NCI-H748 (cell line): ENCODE results near the gene MIDN.
"Not testable (repeated sequence)": the region's sequence is repeated elsewhere in the genome, so short reads cannot be mapped to it uniquely, and the experiment has no call there.

Source experiments
- DNase-seq: peaks from one replicate; lab custom pipeline; 2025; ENCODE audit not compliant: unreplicated experiment; lab: John Stamatoyannopoulos, UW

The MIDN gene

GRCh38 chr19:1291761-1292418 is 43.5 kb downstream of the MIDN start:
- DNase-seq, result no peak

- DNase-seq, result no peak
These were observed 44.2 kb downstream of the MIDN start for GRCh38 chr19:1292419-1293151.

GRCh38 chr19:1293782-1294604 is 45.6 kb downstream of the MIDN start:
- DNase-seq, result no peak

DNA sequence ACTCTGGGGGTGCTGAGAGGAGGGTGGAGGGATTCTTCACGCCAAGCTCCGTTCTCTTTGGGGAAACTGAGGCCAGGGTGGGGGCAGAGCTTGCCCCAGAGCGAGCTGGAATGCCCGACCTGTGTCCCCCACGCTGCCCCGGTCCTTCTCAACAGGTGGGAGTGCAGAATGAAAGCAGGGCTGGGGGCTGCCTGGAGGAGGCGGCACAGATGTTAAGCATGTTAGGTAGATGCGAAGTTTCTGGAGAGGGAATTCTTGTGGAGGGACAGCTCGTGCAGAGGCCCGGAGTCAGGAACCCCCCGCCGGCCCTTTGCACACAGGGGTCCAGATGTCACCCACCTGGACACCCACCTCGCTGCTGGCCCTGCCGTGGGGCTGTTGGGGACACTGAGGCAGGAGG is 46.3 kb downstream of the MIDN start:
- no peak for DNase-seq

DNA sequence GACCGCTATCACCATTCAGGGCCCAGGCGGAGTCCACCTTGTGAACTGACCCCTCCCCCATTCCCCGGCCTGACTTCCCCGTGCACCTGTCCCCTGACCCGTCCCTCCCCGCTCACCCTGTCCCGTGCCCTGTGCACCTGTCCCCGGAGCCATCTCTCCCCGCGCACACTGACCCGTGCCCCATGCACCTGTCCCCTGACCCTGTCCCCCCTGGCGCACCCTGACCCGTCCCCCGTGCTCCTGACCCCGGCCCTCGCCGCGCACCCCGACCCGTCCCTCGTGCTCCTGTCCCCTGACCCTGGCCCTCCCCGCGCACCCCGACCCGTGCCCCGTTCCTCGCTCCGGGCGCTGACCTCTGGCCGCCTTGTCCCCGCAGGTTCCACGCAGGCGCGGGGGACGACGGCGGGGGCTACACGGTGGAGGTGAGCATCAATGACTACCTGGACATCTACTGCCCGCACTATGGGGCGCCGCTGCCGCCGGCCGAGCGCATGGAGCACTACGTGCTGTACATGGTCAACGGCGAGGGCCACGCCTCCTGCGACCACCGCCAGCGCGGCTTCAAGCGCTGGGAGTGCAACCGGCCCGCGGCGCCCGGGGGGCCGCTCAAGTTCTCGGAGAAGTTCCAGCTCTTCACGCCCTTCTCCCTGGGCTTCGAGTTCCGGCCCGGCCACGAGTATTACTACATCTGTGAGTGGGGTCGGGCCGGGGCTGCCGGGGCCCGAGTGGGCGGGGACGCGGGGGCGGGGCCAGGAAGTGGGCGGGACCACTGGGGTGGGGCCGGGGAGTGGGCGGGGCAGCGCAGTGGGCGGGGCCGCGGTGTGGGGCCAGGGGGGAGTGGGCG is 47.0 kb downstream of the MIDN start:
- peak; percentile 47 for DNase-seq

DNA sequence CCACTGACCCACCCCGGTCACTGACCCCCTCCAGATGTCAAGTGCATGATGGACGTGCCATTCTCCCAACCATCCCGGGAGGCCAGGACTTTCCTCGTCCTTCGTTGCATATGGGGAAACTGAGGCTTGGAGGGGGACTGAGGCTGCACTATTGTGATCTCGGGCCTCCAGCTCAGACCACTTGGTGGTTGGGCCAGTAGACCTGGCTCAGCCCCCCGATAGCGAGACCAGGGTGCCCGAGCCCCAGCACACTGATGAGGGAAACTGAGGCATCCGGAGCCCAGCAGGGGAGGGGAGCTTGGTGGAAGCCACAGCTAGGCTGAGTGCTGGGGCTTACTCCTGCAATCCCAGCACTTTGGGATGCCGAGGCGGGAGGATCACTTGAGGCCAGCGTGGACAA is 47.7 kb downstream of the MIDN start:
- no peak for DNase-seq

GRCh38 chr19:1296575-1297271 is 48.3 kb downstream of the MIDN start:
- DNase-seq, result no peak

GRCh38 chr19:1298235-1298634 is 49.9 kb downstream of the MIDN start:
- no peak for DNase-seq

- DNase-seq, result no peak
These were observed 51.4 kb downstream of the MIDN start for GRCh38 chr19:1299801-1300200.

- DNase-seq, result no peak
These were observed 52.5 kb downstream of the MIDN start for GRCh38 chr19:1300744-1301490.

DNA sequence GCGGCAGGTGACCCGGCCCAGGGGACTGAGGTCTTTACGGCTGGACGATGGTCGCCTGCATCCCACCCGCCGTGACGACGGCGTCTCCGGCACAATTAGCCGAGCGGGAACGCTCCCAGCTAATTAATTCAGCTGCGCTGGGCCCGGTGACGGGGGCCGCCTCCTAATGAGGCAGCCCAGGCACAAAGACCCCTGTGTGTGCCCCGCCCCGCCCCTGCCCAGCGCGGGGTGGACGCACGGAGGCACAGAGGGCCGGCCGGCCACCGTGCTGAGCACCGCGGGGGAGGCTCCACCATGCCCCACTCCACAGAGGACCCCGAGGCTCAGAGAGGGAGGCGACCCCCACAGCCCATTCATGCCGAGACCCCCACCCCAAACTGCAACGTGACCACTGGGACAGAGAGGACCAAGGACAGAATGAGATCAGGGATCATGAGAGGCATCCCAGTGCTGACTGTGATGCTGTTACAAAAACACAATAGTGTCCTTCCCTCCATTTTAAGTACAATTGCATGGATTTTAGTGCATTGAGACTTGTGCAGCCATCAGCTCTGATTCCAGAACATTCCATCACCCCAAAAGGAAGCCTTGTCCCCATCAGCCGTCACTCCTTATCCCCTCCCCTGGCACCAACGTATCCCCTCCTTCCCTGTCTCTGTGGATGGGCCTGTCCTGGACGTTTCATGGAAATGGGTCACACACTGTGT is 54.3 kb downstream of the MIDN start:
- DNase-seq, result no peak

GRCh38 chr19:1304197-1304924 is 56.0 kb downstream of the MIDN start:
- DNase-seq, result no peak

- DNase-seq, result not testable (repeated sequence)
These were observed 57.0 kb downstream of the MIDN start for GRCh38 chr19:1305354-1305753.

GRCh38 chr19:1307320-1307719 is 58.9 kb downstream of the MIDN start:
- DNase-seq, result no peak

DNA sequence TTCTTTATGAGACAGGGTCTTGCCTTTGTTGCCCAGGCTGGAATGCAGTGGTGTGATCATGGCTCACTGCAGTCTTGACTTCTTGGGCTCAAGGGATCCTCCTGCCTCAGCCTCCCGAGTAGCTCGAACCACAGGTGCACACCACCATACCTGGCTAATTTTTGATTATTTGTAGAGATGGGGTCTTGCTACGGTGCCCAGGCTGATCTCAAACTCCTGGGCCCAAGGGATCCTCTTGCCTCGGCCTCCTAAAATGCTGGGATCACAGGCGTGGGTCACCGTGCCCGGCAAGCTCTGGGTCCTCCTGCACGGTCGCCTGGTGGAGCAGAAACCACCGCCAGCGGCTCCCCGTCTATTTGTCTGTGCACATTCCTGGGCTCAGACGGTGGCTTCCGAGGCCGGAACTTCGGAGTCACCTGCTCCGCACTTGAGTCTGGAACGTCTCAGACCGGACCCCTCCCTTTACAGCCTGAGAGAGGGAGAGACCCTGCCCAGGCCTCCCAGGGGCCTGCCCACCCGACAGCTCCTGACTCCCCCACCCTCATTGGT is 59.4 kb downstream of the MIDN start:
- DNase-seq, result no peak

DNA sequence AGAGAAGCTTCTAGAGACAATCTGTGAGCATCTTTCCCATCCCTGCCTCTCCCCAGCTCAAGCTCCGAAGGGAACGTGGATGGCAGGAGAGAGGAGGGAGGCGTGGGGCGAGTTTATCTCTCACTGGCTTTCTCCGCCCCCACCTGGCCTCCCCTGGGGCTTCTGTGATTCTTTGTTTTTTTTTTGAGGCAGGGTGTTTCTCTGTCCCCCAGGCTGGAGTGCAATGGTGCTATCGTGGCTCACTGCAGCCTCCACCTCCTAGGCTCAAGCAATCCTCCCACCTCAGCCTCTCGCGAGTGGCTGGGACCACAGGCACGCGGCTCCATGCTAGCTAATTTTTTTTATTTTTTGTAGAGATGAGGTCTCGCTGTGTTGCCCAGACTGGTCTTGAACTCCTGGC is 60.3 kb downstream of the MIDN start:
- DNase-seq, result no peak
